Endodermal cell (in vitro differentiated cells): ENCODE results near the gene ZNF839. TPM values are rescaled to one million over a fixed set of nuclear protein-coding genes. Genes with fewer than 3 reads are reported as not detected.

Experiments
- DNase-seq: peaks from one replicate; pipeline ENCODE4 v3.0.0-alpha.2; 2017
- H3K27ac ChIP-seq: 2 replicates; pipeline ENCODE4 v1.5.1; 2013; ENCODE audit warnings: mild to moderate bottlenecking, low read depth, low read length, moderate library complexity
- H3K27me3 ChIP-seq: 2 replicates; pipeline ENCODE4 v1.6.1; 2013; ENCODE audit warnings: mild to moderate bottlenecking, low read length, moderate library complexity; ENCODE audit not compliant: insufficient read depth, control insufficient read depth, poor library complexity, severe bottlenecking
- H3K36me3 ChIP-seq: 2 replicates; pipeline ENCODE4 v1.7.0; 2013; ENCODE audit warnings: mild to moderate bottlenecking, low read length, moderate library complexity; ENCODE audit not compliant: control insufficient read depth, insufficient read depth
- H3K4me1 ChIP-seq: one replicate; pipeline ENCODE4 v1.7.0; 2013; ENCODE audit warnings: low read length; ENCODE audit not compliant: control insufficient read depth, insufficient read depth
- H3K4me3 ChIP-seq: 2 replicates; pipeline ENCODE4 v1.5.1; 2013; ENCODE audit warnings: mild to moderate bottlenecking, low read length, moderate library complexity
- H3K9ac ChIP-seq: 2 replicates; pipeline ENCODE4 v1.6.1; 2013; ENCODE audit warnings: mild to moderate bottlenecking, low read length, moderate library complexity; ENCODE audit not compliant: poor library complexity, severe bottlenecking; ENCODE audit errors: extremely low read depth
- H3K9me3 ChIP-seq: 2 replicates; pipeline ENCODE4 v1.6.1; 2013; ENCODE audit warnings: mild to moderate bottlenecking, low read length, moderate library complexity; ENCODE audit not compliant: control insufficient read depth
- H3K27ac Mint-ChIP-seq: 2 replicates; pipeline ENCODE4 v1.8.0; 2020; ENCODE audit warnings: mixed read lengths
- H3K27me3 Mint-ChIP-seq: 2 replicates; pipeline ENCODE4 v1.8.0; 2021; ENCODE audit warnings: mild to moderate bottlenecking, mixed read lengths; ENCODE audit not compliant: insufficient read depth
- H3K36me3 Mint-ChIP-seq: 2 replicates; pipeline ENCODE4 v1.8.0; 2020; ENCODE audit warnings: low read depth, mixed read lengths
- H3K4me1 Mint-ChIP-seq: 2 replicates; pipeline ENCODE4 v1.8.0; 2020; ENCODE audit warnings: mixed read lengths
- H3K4me3 Mint-ChIP-seq: 2 replicates; pipeline ENCODE4 v1.8.0; 2020; ENCODE audit warnings: mild to moderate bottlenecking, moderate library complexity, mixed read lengths
- H3K9me3 Mint-ChIP-seq: 2 replicates; pipeline ENCODE4 v1.8.0; 2020; ENCODE audit warnings: mild to moderate bottlenecking, mixed read lengths
- CTCF ChIP-seq: fragments of 200-600 bp; sonication (generic); conservative IDR thresholded peaks from 2 replicates; pipeline ENCODE4 v1.5.0; 2021; ENCODE audit warnings: antibody characterized with exemption, mild to moderate bottlenecking
- WGBS, 2 experiments: methylation state at CpG; one replicate each; pipeline versions ENCODE4 v1.1.5 to v1.1.7; 2013; ENCODE audit warnings: missing lambda C conversion rate in 2 of 2, mixed read lengths in 1 of 2; ENCODE audit not compliant: insufficient coverage in 1 of 2, insufficient read length in 1 of 2; 5-methylcytosine and 5-hydroxymethylcytosine counted together
- total RNA-seq, 2 donors: library from RNA; stranded (reverse); fragmentation: NEBNext Ultra II Directional in 1 of 2; extraction: Animal tissue kit (Norgen Biotek cat#: 25700) in 1 of 2; gene quantifications; 2 replicates in 1 of 2; 3 replicates in 1 of 2; pipeline ENCODE4 v1.2.1, GENCODE V29; 2021

The ZNF839 gene
- total RNA-seq, 2 donors from 2014 or later: 16.5 to 19.1 TPM

GRCh38 chr14:102318781-102319276 is 717 bp upstream of the ZNF839 start:
- peaks cover 9% of the 10 kb centered on the region for H3K4me1 ChIP-seq
- H3K27ac ChIP-seq: no peak overlapping the region
- H3K36me3 ChIP-seq: peaks cover 16% of the 10 kb centered on the region
- H3K9me3 ChIP-seq: no peaks in the 10 kb centered on the region
- no peak for TF ChIP-seq CTCF
- Mint-ChIP-seq H3K4me1 (peaks cover 23% of the 10 kb centered on the region), H3K36me3 (peaks cover 7% of the 10 kb centered on the region), H3K4me3 (peak overlapping the region; percentile 81), H3K9me3 (no peaks in the 10 kb centered on the region), H3K27ac (peak overlapping the region; percentile 99), H3K27me3 (peaks cover 12% of the 10 kb centered on the region)
- DNase-seq: no peak
- H3K9ac ChIP-seq: peak overlapping the region; percentile 86
- peak overlapping the region; percentile 87 for H3K4me3 ChIP-seq
- H3K27me3 ChIP-seq: no peaks in the 10 kb centered on the region
- 91 to 95% methylated on average over 3 to 11 of the region's 15 CpGs for WGBS, 2 experiments

- Histone ChIP-seq H3K27ac (peak overlapping the region; percentile 12), H3K4me1 (peaks cover 9% of the 10 kb centered on the region), H3K9me3 (no peaks in the 10 kb centered on the region), H3K36me3 (peaks cover 16% of the 10 kb centered on the region), H3K9ac (peak overlapping the region; percentile 86), H3K4me3 (peak overlapping the region; percentile 87), H3K27me3 (no peaks in the 10 kb centered on the region)
- peaks cover 7% of the 10 kb centered on the region for H3K36me3 Mint-ChIP-seq
- no peaks in the 10 kb centered on the region for H3K9me3 Mint-ChIP-seq
- DNase-seq: peak; percentile 72
- 9 to 10% methylated on average over 29 to 30 of the region's 30 CpGs for WGBS, 2 experiments
- peak overlapping the region; percentile 94 for H3K27ac Mint-ChIP-seq
- peaks cover 3% of the 10 kb centered on the region for H3K27me3 Mint-ChIP-seq
- TF ChIP-seq CTCF: no peak
- H3K4me1 Mint-ChIP-seq: peaks cover 20% of the 10 kb centered on the region
- peak overlapping the region; percentile 81 for H3K4me3 Mint-ChIP-seq
Measured at GRCh38 chr14:102320033-102320660, 601 bp downstream of the ZNF839 start.

GRCh38 chr14:102320671-102321455 is 1.3 kb downstream of the ZNF839 start:
- H3K9me3 ChIP-seq: no peaks in the 10 kb centered on the region
- H3K27ac ChIP-seq: peak overlapping the region; percentile 12
- H3K9ac ChIP-seq: peak overlapping the region; percentile 86
- WGBS, 2 experiments: 95% methylated on average over 14 to 17 of the region's 17 CpGs
- H3K27me3 ChIP-seq: no peaks in the 10 kb centered on the region
- H3K36me3 Mint-ChIP-seq: peaks cover 10% of the 10 kb centered on the region
- peak overlapping the region; percentile 81 for H3K4me3 Mint-ChIP-seq
- TF ChIP-seq CTCF: no peak
- H3K4me3 ChIP-seq: peak overlapping the region; percentile 87
- no peak for DNase-seq
- no peaks in the 10 kb centered on the region for H3K27me3 Mint-ChIP-seq
- H3K27ac Mint-ChIP-seq: peak overlapping the region; percentile 94
- H3K36me3 ChIP-seq: peaks cover 21% of the 10 kb centered on the region
- peaks cover 9% of the 10 kb centered on the region for H3K4me1 ChIP-seq
- peaks cover 17% of the 10 kb centered on the region for H3K4me1 Mint-ChIP-seq
- H3K9me3 Mint-ChIP-seq: no peaks in the 10 kb centered on the region
